GM19193 (cell line): ENCODE data around the gene NINJ1.
A peak's percentile ranks its signal among the peaks of the same experiment; 100 is the strongest.

Source experiments
- POLR2A ChIP-seq: IDR thresholded peaks from 4 replicates; pipeline ENCODE4 v1.6.1; 2011; ENCODE audit not compliant: insufficient read depth, insufficient read length; ENCODE audit errors: extremely low read depth

NINJ1 gene

GRCh38 chr9:93095205-93096130 is 38.6 kb downstream of the NINJ1 start:
- peak; percentile 79 for TF ChIP-seq POLR2A

- TF ChIP-seq POLR2A = no peak
These were observed 39.3 kb downstream of the NINJ1 start for GRCh38 chr9:93094658-93095204.

GRCh38 chr9:93093877-93094657 is 40.0 kb downstream of the NINJ1 start:
- TF ChIP-seq POLR2A = peak; percentile 8

GRCh38 chr9:93093127-93093876 is 40.7 kb downstream of the NINJ1 start:
- peak; percentile 35 for TF ChIP-seq POLR2A

- no peak for TF ChIP-seq POLR2A
These were observed 41.6 kb downstream of the NINJ1 start for GRCh38 chr9:93092251-93092991.

GRCh38 chr9:93091453-93092081 is 42.5 kb downstream of the NINJ1 start:
- TF ChIP-seq POLR2A = no peak

GRCh38 chr9:93091056-93091452 is 43.0 kb downstream of the NINJ1 start:
- TF ChIP-seq POLR2A = no peak

- no peak for TF ChIP-seq POLR2A
These were observed 43.9 kb downstream of the NINJ1 start for GRCh38 chr9:93090091-93090655.

GRCh38 chr9:93089481-93089991 is 44.5 kb downstream of the NINJ1 start:
- TF ChIP-seq POLR2A = no peak

- no peak for TF ChIP-seq POLR2A
These were observed 45.0 kb downstream of the NINJ1 start for GRCh38 chr9:93089024-93089423.

- no peak for TF ChIP-seq POLR2A
These were observed 45.4 kb downstream of the NINJ1 start for GRCh38 chr9:93088656-93089015.

GRCh38 chr9:93087971-93088655 is 45.9 kb downstream of the NINJ1 start:
- no peak for TF ChIP-seq POLR2A
